T-helper 1 cell (primary cell): ENCODE data around the gene BLOC1S5.
"Not testable (repeated sequence)": the region's sequence is repeated elsewhere in the genome, so short reads cannot be mapped to it uniquely, and the experiment has no call there.

ENCODE experiments used
- DNase-seq, 5 donors: peaks; one replicate each; pipeline ENCODE4 v3.0.0-alpha.2; 2012 to 2020

The BLOC1S5 gene

DNA sequence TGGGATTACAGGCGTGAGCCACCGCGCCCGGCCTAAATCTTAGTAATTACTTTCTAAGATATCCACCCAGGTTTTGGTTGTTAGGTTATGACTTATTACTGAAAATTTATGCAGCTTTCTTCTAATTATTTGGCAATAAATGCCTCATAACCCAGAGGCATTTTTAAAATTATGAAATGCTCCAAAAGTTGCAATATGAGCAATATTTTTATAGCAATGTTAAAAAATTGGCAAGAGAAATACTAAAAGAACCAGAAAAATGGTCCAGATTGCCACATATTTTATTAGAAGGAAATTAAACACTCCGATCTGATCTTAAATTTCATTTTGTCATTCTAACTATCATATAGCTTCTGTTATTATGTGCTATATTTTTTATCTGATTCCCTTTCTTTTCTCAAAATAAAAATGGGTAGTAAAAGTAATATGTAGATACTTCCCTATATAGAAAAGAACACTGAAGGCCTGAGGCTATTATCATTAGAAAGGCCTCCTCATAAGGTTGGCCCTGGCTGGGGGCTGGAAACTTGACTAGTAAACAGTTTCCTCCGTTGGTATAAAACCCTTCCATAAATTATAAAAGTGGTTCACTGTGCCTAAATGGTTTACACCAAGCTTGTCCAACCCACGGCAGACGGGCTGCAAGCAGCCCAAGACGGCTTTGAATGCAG is 22.1 kb downstream of the BLOC1S5 start:
- no peak for DNase-seq

DNA sequence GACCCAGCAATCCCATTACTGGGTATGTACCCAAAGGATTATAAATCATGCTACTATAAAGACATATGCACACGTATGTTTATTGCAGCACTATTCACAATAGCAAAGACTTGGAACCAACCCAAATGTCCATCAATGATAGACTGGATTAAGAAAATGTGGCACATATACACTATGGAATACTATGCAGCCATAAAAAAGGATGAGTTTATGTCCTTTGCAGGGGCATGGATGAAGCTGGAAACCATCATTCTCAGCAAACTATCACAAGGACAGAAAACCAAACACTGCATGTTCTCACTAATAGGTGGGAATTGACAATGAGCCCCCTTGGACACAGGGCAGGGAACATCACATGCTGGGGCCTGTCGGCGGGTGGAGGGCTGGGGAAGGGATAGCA is 30.1 kb downstream of the BLOC1S5 start:
- not testable (repeated sequence) for DNase-seq

DNA sequence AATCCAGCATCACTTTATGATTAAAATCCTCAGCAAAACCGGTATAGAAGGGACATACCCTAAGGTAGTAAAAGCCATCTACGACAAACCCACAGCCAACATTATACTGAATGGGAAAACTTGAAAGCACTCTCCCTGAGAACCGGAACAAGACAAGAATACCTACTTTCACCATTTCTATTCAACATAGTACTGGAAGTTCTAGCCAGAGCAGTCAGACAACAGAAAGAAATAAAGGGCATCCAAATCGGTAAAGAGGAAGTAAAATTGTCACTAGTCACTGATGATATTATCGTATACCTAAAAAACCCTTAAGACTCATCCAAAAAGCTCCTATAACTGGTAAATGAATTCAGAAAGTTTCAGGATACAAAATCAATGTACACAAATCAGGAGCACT is 33.3 kb downstream of the BLOC1S5 start:
- DNase-seq: no peak

GRCh38 chr6:8029243-8029870 is 34.8 kb downstream of the BLOC1S5 start:
- DNase-seq: no peak

- DNase-seq: no peak
These were observed 36.1 kb downstream of the BLOC1S5 start for GRCh38 chr6:8027965-8028651.

- DNase-seq: no peak
These were observed 37.4 kb downstream of the BLOC1S5 start for GRCh38 chr6:8026800-8027199.

GRCh38 chr6:8025191-8025590 is 39.0 kb downstream of the BLOC1S5 start:
- no peak for DNase-seq

GRCh38 chr6:8023638-8024037 is 40.6 kb downstream of the BLOC1S5 start:
- no peak for DNase-seq

- no peak for DNase-seq
These were observed 44.1 kb downstream of the BLOC1S5 start for GRCh38 chr6:8020083-8020482.

- DNase-seq: no peak
These were observed 46.5 kb downstream of the BLOC1S5 start for GRCh38 chr6:8017705-8018104.

DNA sequence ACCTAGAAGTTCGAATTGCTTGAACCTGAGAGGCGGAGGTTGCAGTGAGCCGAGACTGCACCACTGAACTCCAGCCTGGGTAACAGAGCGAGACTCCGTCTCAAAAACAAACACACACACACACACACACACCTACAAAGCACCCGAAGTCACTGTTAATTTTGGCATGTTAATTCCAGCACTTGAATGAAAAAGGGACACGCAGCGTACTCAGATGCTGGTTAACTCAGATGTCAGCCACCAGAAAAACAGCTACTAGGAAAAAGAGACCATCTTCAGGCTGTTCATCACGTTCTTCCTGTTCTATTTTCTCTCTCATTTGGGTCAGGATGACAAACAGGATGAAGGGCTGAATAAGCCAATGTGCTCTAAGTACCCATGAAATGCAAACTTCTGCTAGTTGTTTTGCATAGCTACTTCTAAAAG is 46.9 kb downstream of the BLOC1S5 start:
- no peak for DNase-seq

DNA sequence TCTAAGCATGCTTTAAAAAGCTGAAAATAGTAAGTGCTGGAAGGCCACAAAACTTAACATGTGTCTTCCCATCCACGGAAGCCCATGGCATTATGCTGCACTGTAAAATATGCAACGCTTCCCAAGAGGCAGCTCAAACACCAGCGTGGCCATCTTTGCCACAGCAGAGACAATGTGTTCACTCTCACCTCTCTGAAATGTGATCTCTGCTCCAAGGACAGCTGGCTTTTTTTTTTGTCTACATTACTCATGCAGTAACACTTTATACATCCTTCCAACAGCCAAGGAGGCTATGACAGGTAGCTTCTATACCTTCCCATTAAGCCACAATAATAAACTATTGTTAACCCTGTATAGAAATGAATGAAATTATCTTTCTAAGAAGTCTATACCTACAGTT is 49.2 kb downstream of the BLOC1S5 start:
- no peak for DNase-seq

DNA sequence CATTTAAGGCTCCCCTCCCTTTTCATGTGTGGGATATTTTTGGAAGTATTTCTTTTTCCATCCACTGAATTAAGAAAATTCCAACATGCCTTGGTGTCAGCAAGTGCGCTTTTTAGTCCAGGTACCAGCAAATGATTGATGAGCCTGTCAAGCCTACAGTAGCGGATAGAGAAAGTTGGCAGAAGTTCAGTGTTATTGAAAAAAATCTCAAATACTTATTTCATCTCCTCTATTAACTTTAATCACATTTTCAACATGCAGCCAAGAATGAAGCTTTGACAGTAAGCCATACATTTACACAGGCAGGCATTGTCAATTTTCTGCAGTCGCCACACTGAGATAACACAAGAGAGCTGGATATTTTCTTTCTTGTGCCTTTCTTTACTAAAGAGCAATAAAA is 50.4 kb downstream of the BLOC1S5 start:
- DNase-seq: no peak

- DNase-seq: no peak
These were observed 58.0 kb downstream of the BLOC1S5 start for GRCh38 chr6:8006208-8006607.

DNA sequence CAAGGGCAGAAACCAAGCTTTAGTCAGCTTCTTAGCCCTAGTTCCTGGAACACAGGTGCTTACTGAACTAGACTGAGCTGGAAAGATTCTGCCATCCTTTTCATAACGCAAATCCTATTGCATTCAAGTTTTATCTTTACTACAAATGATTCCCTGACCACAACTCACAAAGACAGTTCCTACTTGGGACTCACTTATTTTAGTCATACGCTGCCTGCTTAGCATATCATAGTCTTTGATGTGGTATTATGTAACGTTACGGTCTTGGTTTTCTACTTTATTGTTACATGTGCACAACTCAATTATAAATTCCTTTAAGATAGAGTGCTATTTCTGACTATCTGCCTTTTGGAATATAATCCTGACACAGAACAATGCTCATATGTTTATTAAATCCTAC is 59.1 kb downstream of the BLOC1S5 start:
- DNase-seq: no peak

DNA sequence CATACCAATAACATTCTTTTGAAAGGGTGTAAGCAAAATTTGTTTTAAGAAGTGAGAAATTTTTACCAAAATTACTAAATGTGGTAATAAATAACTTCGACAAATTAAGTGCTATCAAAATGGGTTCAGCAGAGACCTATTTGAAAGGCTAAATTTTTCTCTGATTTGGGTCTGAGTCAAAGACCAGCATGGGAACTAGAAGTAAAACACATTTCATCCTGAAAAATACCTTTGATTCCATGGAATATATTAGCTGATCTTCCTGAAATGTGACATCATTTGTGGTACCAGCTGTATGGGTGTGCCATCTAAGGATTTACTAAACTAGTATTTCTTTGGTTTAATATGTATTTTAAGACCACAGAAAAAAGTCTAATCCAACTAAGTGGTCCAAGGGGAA is 63.6 kb downstream of the BLOC1S5 start:
- no peak for DNase-seq

DNA sequence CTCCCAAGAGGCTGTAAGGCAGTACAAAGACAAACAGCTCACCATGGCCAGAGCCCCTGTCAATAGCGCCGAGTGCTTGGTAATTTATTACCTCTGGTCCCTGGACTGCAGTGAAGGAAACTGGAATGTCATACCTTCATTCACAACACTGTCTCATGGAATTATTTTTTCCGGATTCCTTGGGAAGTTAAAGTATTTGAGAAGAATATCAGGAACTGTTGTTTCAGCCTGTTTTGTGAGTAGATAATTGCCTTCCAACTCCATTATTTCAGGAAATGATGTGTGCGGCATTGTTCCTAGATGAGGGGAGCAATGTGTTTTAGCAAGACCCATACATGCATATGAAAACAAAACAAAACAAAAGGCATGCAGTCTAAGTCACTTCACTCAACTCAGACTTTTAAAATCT is 64.0 kb downstream of the BLOC1S5 start:
- no peak for DNase-seq

DNA sequence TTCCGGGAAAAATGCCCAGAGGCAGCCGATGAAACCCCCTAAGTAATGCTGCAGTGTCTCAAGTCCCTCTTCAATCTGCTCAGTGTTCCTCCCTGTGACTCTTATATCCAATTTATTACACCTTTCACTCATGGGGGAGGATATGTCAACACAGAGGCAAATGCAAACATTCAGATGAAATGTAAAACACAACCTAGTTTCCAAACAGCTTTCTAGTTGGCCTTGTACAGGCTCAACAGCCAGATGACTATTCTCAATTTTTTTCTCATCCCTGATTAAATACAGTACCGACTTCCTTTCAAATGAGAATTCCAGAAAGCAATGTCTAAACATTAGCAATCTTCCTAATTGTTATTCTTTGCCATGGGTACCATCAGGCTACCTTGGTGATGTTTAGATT is 65.0 kb downstream of the BLOC1S5 start:
- no peak for DNase-seq

DNA sequence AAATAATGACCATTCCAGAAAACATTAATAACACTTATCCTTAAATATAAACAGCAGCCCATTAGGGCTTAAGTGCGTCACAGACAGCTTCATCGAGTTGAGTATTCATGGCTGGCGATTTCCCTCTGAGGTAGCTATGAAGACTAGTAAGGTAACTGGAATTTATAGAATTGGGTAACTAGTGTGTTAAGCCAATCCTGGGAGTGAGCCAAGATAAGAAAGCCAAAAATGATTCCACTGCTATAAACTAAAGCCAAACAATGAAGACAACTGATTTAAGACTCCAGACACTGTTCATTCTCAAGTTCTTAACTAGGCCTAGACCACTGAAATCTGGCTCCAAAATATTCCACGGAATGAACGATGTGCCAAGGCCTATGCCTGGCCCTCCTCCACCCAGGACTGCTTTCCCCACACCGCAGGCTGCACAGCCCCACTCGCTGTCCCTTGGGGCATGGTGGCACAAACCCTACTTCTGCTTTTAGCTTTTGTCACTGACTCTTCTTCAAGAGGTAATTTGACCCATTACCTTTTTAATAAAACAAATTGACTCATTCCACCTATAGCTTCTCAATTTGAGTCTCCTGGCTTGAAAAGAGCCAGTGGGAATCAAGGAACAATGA is 66.0 kb downstream of the BLOC1S5 start:
- no peak for DNase-seq

GRCh38 chr6:7997286-7997685 is 66.9 kb downstream of the BLOC1S5 start:
- DNase-seq: no peak

- DNase-seq: no peak
These were observed 67.6 kb downstream of the BLOC1S5 start for GRCh38 chr6:7996538-7997111.

DNA sequence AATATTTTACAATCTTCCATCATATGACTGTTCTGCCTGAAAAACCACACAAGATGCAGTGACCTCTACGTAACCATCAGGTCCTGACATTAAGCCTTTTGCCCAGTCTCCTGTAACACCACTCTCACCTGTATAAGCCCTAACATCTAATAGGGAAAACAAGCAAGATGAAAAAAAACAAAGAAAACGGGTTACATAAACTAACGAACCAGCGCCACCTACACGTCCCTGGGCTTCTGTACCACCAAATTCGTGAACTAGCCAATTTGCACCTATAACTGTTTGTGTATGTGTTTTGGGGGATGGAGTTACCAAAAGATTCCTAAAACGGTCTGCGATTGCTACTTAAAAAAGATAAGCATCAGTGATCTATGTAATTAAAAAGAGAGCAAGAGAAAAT is 70.2 kb downstream of the BLOC1S5 start:
- no peak for DNase-seq

GRCh38 chr6:7993399-7993798 is 70.8 kb downstream of the BLOC1S5 start:
- DNase-seq: no peak
